Measurements from ENCODE around the gene SLC5A6.

SLC5A6 gene

DNA sequence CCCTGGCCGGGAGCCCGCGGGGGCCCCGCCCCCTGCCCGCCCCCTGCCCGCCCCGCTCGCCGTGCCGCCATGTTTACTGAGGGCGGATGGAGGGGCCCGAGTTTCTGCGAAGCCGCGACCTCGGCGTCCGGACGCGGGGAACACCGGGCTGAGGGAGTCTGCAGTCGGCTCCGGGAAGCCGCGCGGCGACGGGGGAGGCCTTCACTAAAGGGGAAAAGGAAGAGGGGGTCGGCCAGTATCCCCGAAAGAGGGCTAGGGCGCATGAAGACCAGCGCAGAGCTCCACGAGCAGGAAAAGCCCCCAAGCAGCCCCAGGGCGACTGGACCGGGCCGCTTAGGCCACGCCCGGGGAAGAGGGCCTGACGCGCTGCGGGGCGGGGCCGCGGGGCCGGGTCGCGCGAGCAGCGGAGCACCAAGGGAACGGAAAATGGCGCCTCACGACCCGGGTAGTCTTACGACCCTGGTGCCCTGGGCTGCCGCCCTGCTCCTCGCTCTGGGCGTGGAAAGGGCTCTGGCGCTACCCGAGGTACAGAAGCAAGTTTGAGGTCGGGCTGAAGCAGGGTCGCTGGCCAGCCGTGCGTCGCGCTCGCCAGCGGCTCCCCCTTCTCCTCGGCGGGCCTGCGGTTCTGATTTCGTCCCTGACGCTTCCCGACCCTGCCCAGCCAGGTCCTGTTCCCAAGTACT lies at the start of gene SLC5A6, which contains the start of gene ATRAID:
TSS of gene SLC5A6 (minus strand) at position 326 of the 683 bp plus-strand sequence. CDS start 4,618 bp downstream, outside the sequence.
TSS of gene ATRAID (plus strand) at position 99 of the 683 bp plus-strand sequence. CDS start at position 427, 328 bp downstream.
- DNase-seq = peak; percentile 81

DNA sequence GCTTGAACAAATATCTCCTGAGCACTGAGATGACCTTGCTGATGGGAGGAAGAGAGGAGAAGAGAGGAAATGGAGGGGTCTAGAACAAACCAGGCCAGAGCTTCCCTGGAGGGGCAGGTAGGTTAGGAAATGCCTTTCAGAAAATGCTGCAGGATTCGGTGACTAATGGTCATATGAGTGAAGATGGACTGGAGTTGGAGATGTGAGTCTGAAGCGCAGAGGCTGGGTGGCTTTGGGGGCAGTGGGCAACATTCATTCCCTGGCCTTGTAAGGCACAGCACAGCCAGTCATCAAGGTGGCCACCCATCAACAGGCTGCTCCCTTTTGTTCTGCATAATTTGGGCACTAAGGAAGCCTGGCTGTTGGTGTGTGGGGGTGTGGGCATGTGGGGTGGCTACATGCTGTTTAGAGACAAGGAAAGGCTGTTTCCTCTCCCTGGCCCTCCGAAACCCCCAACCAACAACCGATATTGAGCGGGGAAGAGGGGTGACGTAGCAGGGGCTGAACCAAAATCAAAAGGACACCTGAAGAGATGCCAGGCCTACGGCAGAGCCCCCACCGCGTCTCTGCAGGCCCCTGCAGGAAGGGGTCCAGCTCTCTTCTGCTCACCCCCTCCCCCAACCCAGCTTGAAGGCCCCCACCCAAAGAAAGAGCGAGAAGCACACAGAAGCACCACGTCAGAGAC lies 49.3 kb upstream of the SLC5A6 start:
- no peak for DNase-seq

DNA sequence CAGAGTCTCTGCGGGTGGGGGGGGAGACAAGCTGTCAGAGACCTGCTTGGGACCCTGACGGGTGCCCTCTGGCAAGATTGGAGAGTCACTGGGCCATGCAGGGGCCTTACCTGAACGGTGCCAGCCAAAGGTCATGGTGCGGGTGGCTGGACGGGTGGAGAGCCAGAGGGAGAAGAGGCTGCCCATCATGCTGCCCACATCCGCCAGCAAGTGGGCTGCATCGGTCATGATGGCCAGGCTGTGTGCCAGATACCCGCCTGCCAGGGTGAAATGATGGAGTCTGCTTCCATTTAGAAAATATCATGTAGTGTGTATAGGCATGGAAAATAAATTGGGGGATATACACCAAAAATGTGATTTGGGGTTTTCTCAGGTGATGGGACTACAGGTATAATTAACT lies 46.0 kb upstream of the SLC5A6 start:
- DNase-seq = no peak

DNA sequence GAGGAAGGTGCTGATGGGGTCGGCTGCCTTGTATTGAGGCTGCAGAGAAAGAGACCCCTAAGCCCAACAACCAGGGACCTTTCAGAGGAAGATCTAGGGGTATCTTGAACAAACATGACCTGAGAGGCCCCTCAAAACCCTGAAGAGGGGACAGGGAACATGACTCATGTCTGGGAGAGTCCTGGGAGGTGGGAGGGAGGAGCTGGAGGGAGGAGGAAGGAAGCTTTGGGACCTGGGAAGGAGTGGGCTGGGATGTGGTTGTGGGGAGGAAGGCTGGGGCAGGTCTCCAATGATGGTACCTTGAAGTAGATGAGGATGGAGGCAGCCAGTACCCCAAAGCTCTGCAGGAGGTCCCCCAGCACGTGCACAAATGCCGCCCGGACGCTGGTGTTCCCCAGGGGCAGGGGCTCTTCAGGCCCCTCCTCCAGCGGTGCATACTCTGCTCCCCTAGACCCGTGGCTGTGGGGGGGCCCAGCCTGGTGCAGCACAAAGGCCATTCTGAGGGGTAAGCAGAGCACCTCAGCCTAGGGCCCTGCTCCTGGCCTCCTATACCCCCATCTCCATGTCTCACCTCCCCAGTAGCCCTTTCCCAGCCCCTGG lies 44.9 kb upstream of the SLC5A6 start:
- DNase-seq = no peak

DNA sequence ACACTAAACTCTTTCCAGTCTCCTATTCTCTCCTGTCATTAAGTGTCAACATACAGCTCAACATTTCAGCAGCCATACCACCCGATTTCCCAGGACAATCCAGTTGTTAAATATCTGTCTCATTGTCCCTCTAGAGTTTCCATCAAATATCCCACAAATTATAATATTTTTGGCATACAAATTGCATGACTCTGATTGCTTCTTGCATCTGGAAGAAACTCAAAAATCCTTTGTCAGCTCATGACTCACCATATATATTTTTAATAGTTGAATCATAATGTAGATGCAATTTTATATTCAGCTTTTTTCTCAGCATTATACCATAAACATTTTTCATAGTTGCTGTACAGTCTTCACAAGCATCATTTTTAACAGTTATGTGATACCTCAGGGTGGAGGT lies 43.6 kb upstream of the SLC5A6 start:
- DNase-seq = no peak

DNA sequence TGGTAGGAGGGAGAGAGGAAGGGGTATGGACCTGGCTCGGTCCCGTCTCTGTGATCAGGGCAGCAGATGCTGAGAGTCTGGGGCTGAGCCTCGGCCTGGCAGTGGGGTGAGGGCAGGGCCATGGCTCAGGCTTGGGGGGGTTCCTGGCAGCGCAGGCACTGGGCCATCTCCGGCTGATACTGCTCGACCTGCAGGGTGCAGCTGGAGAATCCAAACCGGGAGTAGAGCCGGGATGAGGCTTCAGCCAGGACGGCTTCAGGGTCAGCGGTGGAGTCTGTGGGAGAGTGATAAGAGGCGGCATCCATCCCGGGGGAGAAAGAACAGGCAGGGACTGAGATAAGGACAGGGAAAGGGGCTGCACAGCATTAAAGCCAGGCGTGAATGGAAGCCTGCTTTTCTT lies 43.1 kb upstream of the SLC5A6 start:
- no peak for DNase-seq

DNA sequence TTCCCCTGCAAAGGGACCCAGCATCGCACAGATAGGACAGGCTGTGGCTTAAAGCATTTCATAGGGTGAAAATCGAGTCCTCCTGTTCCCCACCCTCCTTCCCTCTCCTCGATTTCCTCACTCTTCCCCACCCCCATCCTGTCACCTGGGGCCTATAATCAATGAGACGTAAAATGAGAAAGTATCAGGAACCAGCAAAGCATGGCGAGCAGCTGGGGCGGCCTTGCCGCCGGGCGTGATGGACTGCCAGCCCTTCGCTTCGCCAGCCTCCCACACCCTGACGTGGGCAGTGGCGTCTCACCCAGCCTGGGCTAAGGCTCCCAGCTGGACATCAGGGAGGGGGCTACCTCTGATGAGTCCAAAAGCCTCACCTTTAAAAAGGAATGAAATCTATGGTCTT lies 39.7 kb upstream of the SLC5A6 start:
- DNase-seq = no peak

DNA sequence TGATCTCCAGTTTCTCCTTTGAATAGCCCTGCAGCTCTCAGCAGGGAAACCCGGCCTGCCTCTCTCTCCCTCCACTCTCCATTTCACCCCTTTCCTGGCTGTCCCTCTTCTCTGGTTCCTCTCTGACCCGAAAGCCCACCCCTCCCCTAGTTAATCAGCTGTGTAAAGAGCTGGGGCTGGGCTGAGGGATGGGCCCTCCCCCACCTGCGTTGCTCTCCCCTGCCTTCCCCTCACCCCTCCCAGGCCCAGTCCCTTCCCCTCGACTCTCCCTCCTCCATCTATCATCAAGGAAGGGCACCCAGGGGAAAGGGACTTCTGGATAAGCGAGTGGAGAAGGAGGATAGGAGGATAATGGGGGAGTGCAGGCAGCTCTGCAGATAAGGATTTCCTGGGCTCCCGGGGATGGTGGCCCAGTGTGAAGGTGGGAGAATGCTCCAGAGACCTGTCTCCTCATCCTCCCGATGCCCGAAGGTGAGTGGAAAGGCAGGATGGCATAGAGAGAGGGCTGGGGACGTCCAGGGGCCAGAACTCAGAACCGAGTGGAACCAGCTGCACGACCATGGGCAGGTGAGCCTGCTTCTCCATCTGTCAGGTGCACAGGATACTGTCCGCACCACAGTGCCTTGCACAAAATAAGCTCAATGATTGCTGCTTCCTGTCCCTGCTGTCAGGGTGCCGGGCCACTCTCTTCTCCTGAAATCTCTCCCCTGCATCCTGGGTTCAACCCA lies 38.7 kb upstream of the SLC5A6 start:
- DNase-seq = no peak

DNA sequence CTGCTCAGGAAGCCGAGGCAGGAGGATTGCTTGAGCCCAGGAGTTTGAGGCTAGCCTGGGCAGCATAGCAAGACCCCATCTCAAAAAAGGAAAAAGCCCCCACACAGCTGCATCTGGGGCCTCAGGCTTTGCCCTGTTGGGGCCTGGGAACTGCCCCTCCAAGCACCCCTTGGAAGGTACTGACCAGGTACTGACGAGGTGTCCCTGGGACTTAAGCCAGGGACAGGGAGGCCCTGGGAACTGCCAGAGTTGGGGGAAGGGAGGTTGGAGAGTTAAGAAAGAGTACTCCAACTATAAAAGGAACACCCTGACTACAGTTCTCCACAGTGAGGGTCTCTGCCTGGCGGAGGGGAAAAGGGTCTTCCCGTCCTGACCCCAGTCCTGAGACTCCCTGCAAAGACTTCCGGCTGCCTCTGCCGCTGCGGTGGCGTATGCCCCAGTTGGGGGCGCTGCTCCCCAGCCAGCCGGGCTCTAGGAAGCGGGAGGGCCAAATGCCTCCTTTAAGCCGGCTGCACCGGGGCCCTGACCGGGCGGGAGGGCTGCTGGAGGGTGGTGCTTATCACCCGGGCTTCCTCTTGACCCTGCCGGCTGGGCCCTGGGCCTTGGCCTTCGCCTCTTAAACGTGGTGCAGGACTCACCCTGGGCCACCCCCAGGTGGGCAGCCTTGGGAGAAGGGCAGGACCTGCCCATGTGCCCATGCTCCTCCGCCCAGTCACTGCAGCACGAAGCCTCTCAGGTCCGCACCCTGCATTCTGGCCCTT lies 38.0 kb upstream of the SLC5A6 start:
- peak; percentile 17 for DNase-seq

DNA sequence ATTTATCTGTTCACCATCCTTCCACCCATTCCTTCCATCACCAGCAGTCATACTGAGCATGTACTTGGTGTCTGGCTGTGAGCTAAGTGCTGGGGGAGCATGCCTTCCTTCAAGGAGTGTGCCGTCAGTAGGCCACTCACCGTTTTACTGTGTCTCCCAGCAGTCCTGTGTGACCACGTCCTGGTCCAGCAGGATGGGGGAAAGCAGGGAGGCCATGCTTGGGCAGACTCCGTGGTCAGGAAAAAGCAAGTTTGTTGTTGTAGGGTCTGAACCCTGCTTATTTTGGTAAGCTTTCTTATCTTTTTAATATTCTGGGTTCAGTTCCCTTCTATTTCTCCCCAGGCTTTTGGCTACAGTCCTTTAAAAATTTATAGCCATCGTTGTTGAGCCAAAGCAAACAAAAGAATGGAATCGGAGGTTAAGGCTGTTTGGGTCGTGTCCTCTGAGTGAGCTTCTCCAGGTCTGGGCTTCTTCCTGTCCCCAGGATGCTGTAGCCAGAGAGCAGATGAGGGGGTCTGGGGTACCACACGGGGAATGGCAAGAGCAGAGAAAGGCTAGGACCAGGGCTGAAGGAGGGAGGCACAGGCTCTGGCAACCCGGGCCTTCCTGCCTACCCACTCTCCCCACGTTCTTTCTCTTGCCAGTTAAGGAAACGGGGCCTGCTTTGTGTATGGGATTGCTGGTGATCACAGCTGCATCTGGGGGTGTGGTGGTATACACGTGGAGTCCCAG lies 37.3 kb upstream of the SLC5A6 start:
- no peak for DNase-seq

DNA sequence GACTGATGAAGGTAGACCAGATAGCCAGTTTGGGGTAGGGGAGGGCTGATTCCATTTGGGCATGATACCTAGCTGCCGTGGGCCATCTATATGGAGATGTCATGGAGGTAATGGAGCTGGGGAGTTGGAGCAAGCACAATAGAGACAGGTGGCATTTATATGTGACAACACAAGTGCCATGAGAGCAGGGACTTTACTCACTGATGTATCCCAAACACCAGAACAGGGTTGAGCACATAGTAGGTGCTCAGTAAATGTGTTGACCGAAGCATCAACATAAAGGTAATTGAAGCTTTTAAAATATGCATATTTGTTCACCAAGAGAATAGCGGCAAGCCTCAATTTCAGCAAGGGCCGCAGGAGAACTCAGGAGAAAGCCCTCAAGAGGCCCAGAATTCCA lies 35.8 kb upstream of the SLC5A6 start:
- DNase-seq = no peak

DNA sequence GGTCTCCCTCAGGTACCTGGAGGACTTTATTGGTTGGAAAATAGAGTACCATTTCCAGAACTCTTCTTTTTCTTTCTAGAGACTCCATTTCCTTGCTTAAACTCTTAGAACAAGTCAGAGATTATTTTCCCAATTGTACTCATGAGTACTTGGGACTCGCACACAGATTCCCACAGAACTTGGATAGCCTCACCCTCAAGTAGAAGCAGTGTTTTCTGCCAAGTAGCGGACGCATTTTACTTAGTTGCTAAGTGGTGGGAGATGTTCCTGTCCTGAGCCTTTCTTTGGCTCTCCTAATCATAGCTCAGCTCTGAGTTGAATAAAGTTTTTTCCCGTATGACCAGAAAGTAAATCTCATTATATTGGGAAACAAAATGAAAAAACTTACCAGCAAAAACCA lies 33.6 kb upstream of the SLC5A6 start:
- DNase-seq = no peak

DNA sequence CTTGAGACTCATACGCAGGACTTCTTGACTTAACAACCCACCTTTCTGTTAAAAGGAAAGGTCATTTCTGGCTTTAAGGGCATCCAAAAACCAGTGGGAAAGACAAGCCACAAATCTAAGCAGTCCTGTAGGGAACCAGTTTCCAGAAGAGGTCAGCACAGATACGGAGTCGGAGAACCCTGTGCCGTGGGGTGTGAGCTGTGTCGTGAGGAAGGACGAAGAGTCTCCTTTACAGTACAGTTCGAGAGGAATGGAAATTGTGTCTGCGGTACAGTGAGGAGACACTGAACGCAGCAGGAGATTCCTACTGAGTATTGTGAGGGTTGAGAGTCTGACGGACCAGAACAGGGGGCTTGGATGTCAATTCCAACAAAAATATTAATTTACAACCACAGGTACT lies 33.0 kb upstream of the SLC5A6 start:
- DNase-seq = no peak

DNA sequence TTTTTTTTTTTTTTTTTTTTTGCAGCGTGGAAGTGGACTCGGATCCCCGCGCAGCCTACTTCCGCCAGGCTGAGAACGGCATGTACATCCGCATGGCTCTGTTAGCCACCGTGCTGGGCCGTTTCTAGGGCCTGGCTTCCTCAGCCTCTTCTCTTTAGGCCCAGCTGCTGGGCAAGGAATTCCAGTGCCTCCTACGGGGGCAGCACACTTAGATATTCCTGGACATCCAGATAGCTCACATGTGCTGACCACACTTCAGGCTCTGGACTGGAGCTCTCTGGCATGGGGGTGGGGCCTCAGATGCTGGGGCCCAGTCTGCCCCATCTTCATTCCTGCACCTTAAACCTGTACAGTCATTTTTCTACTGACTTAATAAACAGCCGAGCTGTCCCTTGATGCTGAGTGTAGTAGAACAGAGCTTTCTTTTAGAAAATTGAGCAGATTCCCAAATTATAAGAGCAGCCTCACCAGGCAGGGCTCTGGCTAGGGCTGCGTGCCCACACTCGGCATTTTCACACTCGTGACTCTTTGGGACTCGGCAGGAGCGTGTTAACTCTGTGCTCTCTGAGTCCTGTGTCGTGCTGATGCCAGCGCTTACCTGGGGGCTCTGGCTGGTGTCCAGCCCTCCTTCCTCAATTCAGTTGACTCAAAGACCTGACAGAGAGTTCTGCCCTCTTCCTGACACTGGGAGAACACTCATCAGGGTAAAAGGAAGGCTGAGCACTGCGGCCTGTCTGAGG lies 31.5 kb upstream of the SLC5A6 start:
- DNase-seq = no peak

DNA sequence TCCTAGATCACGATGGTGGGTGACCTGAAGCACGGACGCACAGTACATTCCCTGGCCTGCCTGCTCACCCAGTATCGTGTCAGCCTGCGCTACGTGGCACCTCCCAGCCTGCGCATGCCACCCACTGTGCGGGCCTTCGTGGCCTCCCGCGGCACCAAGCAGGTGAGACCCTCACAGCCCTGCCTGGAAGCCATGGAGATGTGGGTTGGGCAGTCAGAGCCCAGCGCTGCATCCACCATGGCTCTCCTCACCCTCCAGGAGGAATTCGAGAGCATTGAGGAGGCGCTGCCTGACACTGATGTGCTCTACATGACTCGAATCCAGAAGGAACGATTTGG lies 30.5 kb upstream of the SLC5A6 start:
- no peak for DNase-seq

DNA sequence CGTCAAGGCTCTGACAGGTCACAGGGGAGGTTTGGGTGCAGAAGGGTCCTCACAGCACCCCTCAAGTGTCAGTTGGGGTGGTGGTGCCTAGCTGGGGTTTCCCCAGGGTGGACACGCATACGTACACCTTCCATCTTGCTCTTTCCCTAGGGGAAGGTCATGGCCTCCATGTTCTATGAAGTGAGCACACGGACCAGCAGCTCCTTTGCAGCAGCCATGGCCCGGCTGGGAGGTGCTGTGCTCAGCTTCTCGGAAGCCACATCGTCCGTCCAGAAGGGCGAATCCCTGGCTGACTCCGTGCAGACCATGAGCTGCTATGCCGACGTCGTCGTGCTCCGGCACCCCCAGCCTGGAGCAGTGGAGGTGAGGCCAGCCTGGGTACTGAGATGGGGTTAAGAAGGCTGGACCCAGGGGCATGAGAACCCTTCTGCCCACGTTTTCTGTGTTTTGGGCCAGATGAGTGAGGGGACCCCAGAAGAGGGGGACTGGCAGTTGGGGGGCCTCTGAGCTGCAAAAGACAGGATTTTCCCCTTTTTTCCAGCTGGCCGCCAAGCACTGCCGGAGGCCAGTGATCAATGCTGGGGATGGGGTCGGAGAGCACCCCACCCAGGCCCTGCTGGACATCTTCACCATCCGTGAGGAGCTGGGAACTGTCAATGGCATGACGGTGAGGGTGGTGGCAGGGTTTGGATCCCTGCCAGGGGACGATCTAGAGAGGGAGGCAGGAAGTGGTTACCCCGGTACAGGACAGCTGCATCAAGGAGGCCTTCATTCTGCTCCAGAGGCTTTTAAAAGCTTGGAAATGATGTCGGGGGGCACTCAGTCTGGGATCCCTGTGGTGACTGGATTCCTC lies 29.9 kb upstream of the SLC5A6 start:
- DNase-seq = no peak

DNA sequence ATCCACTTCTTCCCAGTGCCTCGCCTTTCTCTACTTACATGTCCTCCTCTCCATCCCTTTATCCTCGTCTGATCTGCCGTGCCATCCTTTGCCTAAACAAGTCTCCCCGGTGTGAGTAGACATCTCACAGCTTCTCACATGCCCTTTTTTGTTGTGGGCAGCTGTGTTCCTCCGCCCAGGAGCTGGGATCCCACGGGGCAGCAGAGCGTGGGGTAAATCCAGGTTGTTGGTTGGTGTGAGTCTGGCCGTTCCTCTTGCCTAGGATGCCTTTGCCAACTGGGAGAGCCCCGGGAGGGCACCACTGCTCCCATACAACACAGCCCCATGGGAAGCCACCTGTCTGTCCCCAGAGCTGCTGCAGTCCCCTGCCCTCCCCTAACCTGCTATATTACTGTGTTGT lies 28.3 kb upstream of the SLC5A6 start:
- DNase-seq = no peak

DNA sequence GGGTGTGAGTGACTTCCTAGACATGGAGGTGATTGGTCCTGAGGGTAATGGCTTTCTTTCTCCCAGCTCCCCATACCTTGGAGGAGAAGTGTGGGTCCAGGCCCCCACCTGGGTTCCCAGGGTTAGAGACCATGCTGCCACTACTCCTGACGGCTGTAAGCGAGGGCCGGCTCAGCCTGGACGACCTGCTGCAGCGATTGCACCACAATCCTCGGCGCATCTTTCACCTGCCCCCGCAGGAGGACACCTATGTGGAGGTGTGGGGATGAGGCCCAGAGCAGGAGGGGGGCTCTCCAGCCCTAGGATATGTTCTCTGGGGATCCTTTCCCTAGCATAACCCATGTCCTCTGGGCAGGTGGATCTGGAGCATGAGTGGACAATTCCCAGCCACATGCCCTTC lies 26.9 kb upstream of the SLC5A6 start:
- DNase-seq = no peak

DNA sequence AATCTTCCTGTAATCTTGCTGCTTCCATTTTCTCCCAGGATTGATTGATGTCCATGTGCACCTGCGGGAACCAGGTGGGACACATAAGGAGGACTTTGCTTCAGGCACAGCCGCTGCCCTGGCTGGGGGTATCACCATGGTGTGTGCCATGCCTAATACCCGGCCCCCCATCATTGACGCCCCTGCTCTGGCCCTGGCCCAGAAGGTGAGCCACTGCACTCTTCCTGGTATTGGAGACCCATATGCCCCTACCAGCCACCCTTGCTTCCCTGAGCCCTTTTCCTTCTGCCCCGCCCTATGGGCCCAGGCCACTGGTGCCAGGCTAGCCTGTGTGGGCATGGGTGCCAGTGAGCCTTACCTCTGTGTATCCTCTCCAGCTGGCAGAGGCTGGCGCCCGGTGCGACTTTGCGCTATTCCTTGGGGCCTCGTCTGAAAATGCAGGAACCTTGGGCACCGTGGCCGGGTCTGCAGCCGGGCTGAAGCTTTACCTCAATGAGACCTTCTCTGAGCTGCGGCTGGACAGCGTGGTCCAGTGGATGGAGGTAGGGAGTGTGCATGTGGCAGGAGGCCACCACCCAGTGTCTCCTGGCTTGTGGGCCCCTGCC lies 25.4 kb upstream of the SLC5A6 start:
- DNase-seq = no peak

DNA sequence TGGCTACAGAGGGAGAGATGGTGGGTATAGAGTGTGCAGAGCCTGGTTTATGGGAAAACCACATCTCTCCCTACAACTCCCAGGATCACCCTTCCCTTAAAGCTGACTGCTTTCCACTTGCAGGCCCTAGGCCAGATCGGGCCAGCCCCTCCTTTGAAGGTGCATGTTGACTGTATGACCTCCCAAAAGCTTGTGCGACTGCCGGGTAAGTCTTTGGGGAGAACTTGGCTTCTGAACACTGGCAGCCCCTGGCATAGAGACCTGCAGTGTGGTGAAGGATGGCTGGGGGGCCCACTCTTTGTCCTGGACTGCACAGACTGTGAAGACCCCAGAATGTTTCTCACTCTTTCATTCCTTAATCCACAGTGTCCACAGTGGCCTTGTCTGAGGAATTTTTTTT lies 24.6 kb upstream of the SLC5A6 start:
- DNase-seq = no peak
